WTC11 (cell line): ENCODE results near the gene HTR5A. TPM values are rescaled to one million over a fixed set of nuclear protein-coding genes. Genes with fewer than 3 reads are reported as not detected.
"Not testable (repeated sequence)": the region's sequence is repeated elsewhere in the genome, so short reads cannot be mapped to it uniquely, and the experiment has no call there.

Experiments used
- ATAC-seq: fragments of 200-7000 bp; cut with Tn5 transposase; 2 replicates; pipeline ENCODE4 v1.10.0; 2021; ENCODE audit warnings: mild to moderate bottlenecking, moderate library complexity
- CTCF ChIA-PET: fragments of 300-600 bp; sonication (Branson Sonifier 250); formaldehyde crosslinking; loops from one replicate; lab custom pipeline; 2021; ENCODE audit warnings: antibody characterized with exemption; lab: Charles Lee
- POLR2A ChIA-PET: fragments of 350-600 bp; sonication (Branson Sonifier 250); formaldehyde crosslinking; loops from one replicate; lab custom pipeline; 2021; ENCODE audit warnings: antibody characterized with exemption; lab: Charles Lee
- DNase-seq: peaks from one replicate; pipeline ENCODE4 v3.0.0; 2021; ENCODE audit warnings: low spot score
- H3K27ac Mint-ChIP-seq: 2 replicates; pipeline ENCODE4 v1.8.0; 2021; ENCODE audit warnings: mixed read lengths
- H3K27me3 Mint-ChIP-seq: 2 replicates; pipeline ENCODE4 v1.8.0; 2021; ENCODE audit warnings: low read depth, mild to moderate bottlenecking, moderate library complexity, mixed read lengths
- H3K36me3 Mint-ChIP-seq: 2 replicates; pipeline ENCODE4 v1.8.0; 2021; ENCODE audit warnings: mixed read lengths
- H3K4me1 Mint-ChIP-seq: 2 replicates; pipeline ENCODE4 v1.8.0; 2022; ENCODE audit warnings: mixed read lengths
- H3K4me3 Mint-ChIP-seq: 2 replicates; pipeline ENCODE4 v1.8.0; 2021; ENCODE audit warnings: mild to moderate bottlenecking, moderate library complexity, mixed read lengths
- H3K9me3 Mint-ChIP-seq: 2 replicates; pipeline ENCODE4 v1.8.0; 2021; ENCODE audit warnings: mixed read lengths
- ERG ChIP-seq: fragments of 250-450 bp; sonication (Bioruptor Pico); IDR thresholded peaks from 2 replicates; pipeline ENCODE4 v1.8.0; 2021; ENCODE audit warnings: mild to moderate bottlenecking
- ETV6 ChIP-seq: sonication (generic); formaldehyde crosslinking; IDR thresholded peaks from 2 replicates; pipeline ENCODE4 v1.8.1; 2022; ENCODE audit warnings: mild to moderate bottlenecking, missing genetic modification reagents
- GRHL2 ChIP-seq: fragments of 250-450 bp; sonication (Bioruptor Pico); IDR thresholded peaks from 2 replicates; pipeline ENCODE4 v1.8.0; 2022; ENCODE audit warnings: mild to moderate bottlenecking, moderate library complexity; ENCODE audit not compliant: insufficient replicate concordance, severe bottlenecking
- NFATC4 ChIP-seq: fragments of 250-450 bp; sonication (Bioruptor Pico); IDR thresholded peaks from 2 replicates; pipeline ENCODE4 v1.9.0; 2021; ENCODE audit warnings: mild to moderate bottlenecking
- NFE2L1 ChIP-seq: sonication (generic); formaldehyde crosslinking; IDR thresholded peaks from 2 replicates; pipeline ENCODE4 v1.8.1; 2023; ENCODE audit warnings: missing genetic modification reagents
- RELA ChIP-seq: sonication (generic); formaldehyde crosslinking; IDR thresholded peaks from 2 replicates; pipeline ENCODE4 v1.8.1; 2022; ENCODE audit warnings: missing genetic modification reagents, mild to moderate bottlenecking, borderline replicate concordance
- SMAD4 ChIP-seq: sonication (generic); formaldehyde crosslinking; IDR thresholded peaks from 2 replicates; pipeline ENCODE4 v1.8.0; 2022; ENCODE audit warnings: mild to moderate bottlenecking, missing genetic modification reagents
- STAT6 ChIP-seq: sonication (generic); formaldehyde crosslinking; conservative IDR thresholded peaks from 2 replicates; pipeline ENCODE4 v1.8.1; 2023; ENCODE audit warnings: mild to moderate bottlenecking, low read depth, missing genetic modification reagents, moderate library complexity
- TCF7 ChIP-seq: sonication (generic); formaldehyde crosslinking; IDR thresholded peaks from 2 replicates; pipeline ENCODE4 v1.8.0; 2022; ENCODE audit warnings: mild to moderate bottlenecking, low read depth, missing genetic modification reagents, moderate library complexity
- ZBTB43 ChIP-seq: sonication (generic); formaldehyde crosslinking; IDR thresholded peaks from 2 replicates; pipeline ENCODE4 v1.8.1; 2023; ENCODE audit warnings: mild to moderate bottlenecking, missing genetic modification reagents
- ZNF396 ChIP-seq: fragments of 250-450 bp; sonication (Bioruptor Pico); IDR thresholded peaks from 2 replicates; pipeline ENCODE4 v1.8.0; 2021; ENCODE audit warnings: mild to moderate bottlenecking, moderate library complexity, borderline replicate concordance
- total RNA-seq: library from RNA; stranded (reverse); gene quantifications from 3 replicates; pipeline ENCODE4 v1.2.3, GENCODE V29; 2021
- TF ChIP-seq, protein P1 (sequence below): sonication (generic); formaldehyde crosslinking; IDR thresholded peaks from 2 replicates; pipeline ENCODE4 v1.8.1; 2022; ENCODE audit warnings: low read depth, mild to moderate bottlenecking, moderate library complexity, missing genetic modification reagents, borderline replicate concordance
- TF ChIP-seq, protein P2 (sequence below): sonication (generic); formaldehyde crosslinking; conservative IDR thresholded peaks from 2 replicates; pipeline ENCODE4 v1.8.1; 2022; ENCODE audit warnings: mild to moderate bottlenecking, missing genetic modification reagents

The HTR5A gene
- total RNA-seq, 1 experiment from 2014 or later = not detected

GRCh38 chr7:155032978-155033377 lies 37.1 kb upstream of the HTR5A start (continued):
- TF ChIP-seq ZBTB43 (CRISPR knock-in tag) = no peak

- H3K36me3 Mint-ChIP-seq = peaks cover 13% of the 10 kb centered on the region
- DNase-seq, H3K4me3 Mint-ChIP-seq, H3K27ac Mint-ChIP-seq, POLR2A ChIA-PET, ATAC-seq, H3K27me3 Mint-ChIP-seq, H3K4me1 Mint-ChIP-seq: not testable (repeated sequence)
- CTCF ChIA-PET = interaction anchor here (1.0 to 2.4 kb wide), 3 partner anchors 25 to 322 kb away, joined by 4 to 7 read pairs (median 4); no protein-coding TSS in a partner anchor
- peaks cover 25% of the 10 kb centered on the region for H3K9me3 Mint-ChIP-seq
Measured at GRCh38 chr7:155034495-155034894, 35.6 kb upstream of the HTR5A start.

DNA sequence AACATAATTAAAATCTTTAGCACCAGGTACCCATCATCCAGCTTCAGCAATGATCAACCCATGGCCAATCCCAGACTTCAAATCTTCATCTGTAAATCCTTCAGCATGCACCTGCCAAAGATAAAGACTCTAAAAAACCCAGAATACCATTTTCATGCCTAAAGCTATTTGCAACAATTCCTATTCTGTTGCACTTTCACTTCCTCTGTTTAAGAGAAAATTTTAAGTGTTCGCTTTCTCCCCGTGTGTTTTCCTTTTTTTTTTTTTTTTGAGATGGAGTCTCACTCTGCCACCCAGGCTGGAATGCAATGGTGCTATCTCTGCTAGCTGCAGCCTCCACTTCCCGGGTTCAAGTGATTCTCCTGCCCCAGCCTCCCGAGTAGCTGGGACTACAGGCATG lies 31.8 kb upstream of the HTR5A start:
- CTCF ChIA-PET = no interaction called here
- POLR2A ChIA-PET = no interaction called here
- no peaks in the 10 kb centered on the region; the same call in 1 of the 2 replicates for H3K27me3 Mint-ChIP-seq
- no peak overlapping the region for H3K4me3 Mint-ChIP-seq
- H3K36me3 Mint-ChIP-seq = peaks cover 7% of the 10 kb centered on the region
- TF ChIP-seq GRHL2 = no peak
- TF ChIP-seq, protein P1, sequence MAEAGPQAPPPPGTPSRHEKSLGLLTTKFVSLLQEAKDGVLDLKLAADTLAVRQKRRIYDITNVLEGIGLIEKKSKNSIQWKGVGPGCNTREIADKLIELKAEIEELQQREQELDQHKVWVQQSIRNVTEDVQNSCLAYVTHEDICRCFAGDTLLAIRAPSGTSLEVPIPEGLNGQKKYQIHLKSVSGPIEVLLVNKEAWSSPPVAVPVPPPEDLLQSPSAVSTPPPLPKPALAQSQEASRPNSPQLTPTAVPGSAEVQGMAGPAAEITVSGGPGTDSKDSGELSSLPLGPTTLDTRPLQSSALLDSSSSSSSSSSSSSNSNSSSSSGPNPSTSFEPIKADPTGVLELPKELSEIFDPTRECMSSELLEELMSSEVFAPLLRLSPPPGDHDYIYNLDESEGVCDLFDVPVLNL = no peak
- TF ChIP-seq SMAD4 = no peak
- DNase-seq (no peak), ATAC-seq (no peak)
- no peak overlapping the region for H3K27ac Mint-ChIP-seq
- H3K9me3 Mint-ChIP-seq = peaks cover 28% of the 10 kb centered on the region
- peaks cover 14% of the 10 kb centered on the region for H3K4me1 Mint-ChIP-seq

DNA sequence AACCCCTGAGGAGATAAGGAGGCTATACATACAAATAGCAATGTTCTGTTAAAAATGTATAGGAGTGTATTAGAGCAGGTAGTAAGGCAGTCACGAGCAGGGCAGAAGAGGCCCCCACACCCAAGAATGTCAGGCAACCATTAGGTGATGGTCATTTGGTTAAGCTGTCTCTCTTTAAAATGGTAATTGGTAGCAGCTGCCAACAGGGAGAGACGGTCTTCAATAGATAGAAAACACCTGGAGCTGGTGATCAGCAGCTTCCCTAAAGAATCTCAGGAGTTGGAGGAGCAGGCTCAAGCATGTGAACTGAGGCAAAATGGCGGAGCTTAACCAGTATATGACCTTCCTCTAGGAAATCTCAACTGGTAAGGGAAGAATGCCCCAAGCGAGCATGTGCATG lies 26.4 kb upstream of the HTR5A start:
- DNase-seq (no peak), ATAC-seq (peak; percentile 77)
- ChIA-PET CTCF (no interaction called here), POLR2A (interaction anchor here (0.8 kb wide), 1 partner anchor 11 kb away, joined by 4 read pairs; no protein-coding TSS in a partner anchor)
- no peak for TF ChIP-seq NFE2L1 (CRISPR knock-in tag)
- no peak for TF ChIP-seq TCF7 (CRISPR knock-in tag)
- no peak for TF ChIP-seq NFATC4 (CRISPR knock-in tag)
- TF ChIP-seq ETV6 (CRISPR knock-in tag) = no peak
- no peak for TF ChIP-seq ZBTB43 (CRISPR knock-in tag)
- TF ChIP-seq RELA (CRISPR knock-in tag) = no peak
- TF ChIP-seq ZNF396 = no peak
- TF ChIP-seq STAT6 = no peak
- TF ChIP-seq, protein P2, sequence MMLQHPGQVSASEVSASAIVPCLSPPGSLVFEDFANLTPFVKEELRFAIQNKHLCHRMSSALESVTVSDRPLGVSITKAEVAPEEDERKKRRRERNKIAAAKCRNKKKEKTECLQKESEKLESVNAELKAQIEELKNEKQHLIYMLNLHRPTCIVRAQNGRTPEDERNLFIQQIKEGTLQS (CRISPR knock-in tag) = no peak
- TF ChIP-seq ERG (CRISPR knock-in tag) = no peak
- H3K27me3 Mint-ChIP-seq = no peaks in the 10 kb centered on the region; the same call in 1 of the 2 replicates
- peaks cover 21% of the 10 kb centered on the region for H3K4me1 Mint-ChIP-seq
- peaks cover 6% of the 10 kb centered on the region for H3K36me3 Mint-ChIP-seq
- H3K9me3 Mint-ChIP-seq = peaks cover 22% of the 10 kb centered on the region
- H3K27ac Mint-ChIP-seq = no peak overlapping the region
- no peak overlapping the region for H3K4me3 Mint-ChIP-seq
